PC-9 (cell line): Measurements from ENCODE around the gene KRTAP4-7.

Experiments
- CTCF ChIP-seq: fragments of 200-600 bp; sonication (generic); conservative IDR thresholded peaks from 2 replicates; pipeline ENCODE4 v1.6.1; 2017; ENCODE audit warnings: mixed run types, antibody characterized with exemption, mild to moderate bottlenecking, moderate library complexity
- EZH2 ChIP-seq: fragments of 200-600 bp; sonication (generic); IDR thresholded peaks from 2 replicates; pipeline ENCODE4 v1.8.0; 2017; ENCODE audit warnings: antibody characterized with exemption, low read depth

- TF ChIP-seq EZH2 (no peak), CTCF (no peak)
Measured at GRCh38 chr17:41098481-41098880, 14.5 kb downstream of the KRTAP4-7 start.
